MM.1S (cell line): ENCODE measurements around the gene PRG2.

Experiments used
- DNase-seq: peaks from one replicate; pipeline ENCODE4 v3.0.0-alpha.2; 2015
- H2AFZ ChIP-seq: fragments of 300-600 bp; sonication (generic); 2 replicates; pipeline ENCODE4 v1.6.0; 2016; ENCODE audit warnings: antibody characterized with exemption, low read length
- H3F3A ChIP-seq: fragments of 300-600 bp; sonication (generic); 2 replicates; pipeline ENCODE4 v1.6.1; 2016; ENCODE audit warnings: mild to moderate bottlenecking, antibody characterized with exemption, low read length, moderate library complexity, mixed read lengths; ENCODE audit not compliant: insufficient read depth
- H3K27ac ChIP-seq: fragments of 300-600 bp; sonication (generic); 2 replicates; pipeline ENCODE4 v1.5.1; 2016; ENCODE audit warnings: mild to moderate bottlenecking, low read length
- H3K27me3 ChIP-seq: fragments of 300-600 bp; sonication (generic); replicated peaks from 2 replicates; pipeline ENCODE4 v1.6.0; 2016; ENCODE audit warnings: low read length; ENCODE audit not compliant: insufficient read depth
- H3K36me3 ChIP-seq: fragments of 300-600 bp; sonication (generic); replicated peaks from 2 replicates; pipeline ENCODE4 v1.6.1; 2016; ENCODE audit warnings: mild to moderate bottlenecking, low read length, mixed read lengths; ENCODE audit not compliant: insufficient read depth
- H3K4me1 ChIP-seq: fragments of 300-600 bp; sonication (generic); 2 replicates; pipeline ENCODE4 v1.6.1; 2016; ENCODE audit warnings: low read length, mixed read lengths
- H3K4me2 ChIP-seq: fragments of 300-600 bp; sonication (generic); 2 replicates; pipeline ENCODE4 v1.6.0; 2016; ENCODE audit warnings: low read depth, low read length
- H3K4me3 ChIP-seq: fragments of 300-600 bp; sonication (generic); 2 replicates; pipeline ENCODE4 v1.5.1; 2016; ENCODE audit warnings: low read length, mixed read lengths
- H3K79me2 ChIP-seq: fragments of 300-600 bp; sonication (generic); 2 replicates; pipeline ENCODE4 v1.6.1; 2016; ENCODE audit warnings: mixed run types, low read length, mixed read lengths
- H3K9ac ChIP-seq: fragments of 300-600 bp; sonication (generic); 2 replicates; pipeline ENCODE4 v1.6.1; 2016; ENCODE audit warnings: low read length, mixed read lengths
- H3K9me2 ChIP-seq: fragments of 300-600 bp; sonication (generic); replicated peaks from 2 replicates; pipeline ENCODE4 v1.6.1; 2016; ENCODE audit warnings: mild to moderate bottlenecking, low read length, mixed read lengths; ENCODE audit not compliant: insufficient read depth
- H3K9me3 ChIP-seq: fragments of 300-600 bp; sonication (generic); replicated peaks from 2 replicates; pipeline ENCODE4 v1.6.1; 2016; ENCODE audit warnings: mild to moderate bottlenecking, low read length, mixed read lengths; ENCODE audit not compliant: insufficient read depth
- H4K20me1 ChIP-seq: fragments of 300-600 bp; sonication (generic); 2 replicates; pipeline ENCODE4 v1.6.1; 2016; ENCODE audit warnings: mild to moderate bottlenecking, low read length, moderate library complexity, mixed read lengths; ENCODE audit not compliant: insufficient read depth
- CTCF ChIP-seq: fragments of 300-600 bp; sonication (generic); IDR thresholded peaks from 2 replicates; pipeline ENCODE4 v1.5.1; 2016; ENCODE audit warnings: antibody characterized with exemption, low read length, mixed read lengths
- EZH2 ChIP-seq: fragments of 300-600 bp; sonication (generic); optimal IDR thresholded peaks from 2 replicates; pipeline ENCODE3; 2017; ENCODE audit warnings: low read depth, mild to moderate bottlenecking, antibody characterized with exemption, low read length, mixed read lengths
- EZH2phosphoT487 ChIP-seq: fragments of 300-600 bp; sonication (generic); IDR thresholded peaks from 2 replicates; pipeline ENCODE4 v1.6.1; 2018; ENCODE audit warnings: antibody characterized with exemption, low read length

The PRG2 gene

GRCh38 chr11:57373146-57373545 lies 17.3 kb downstream of the PRG2 start:
- H2AFZ ChIP-seq, result no peak overlapping the region
- no peaks in the 10 kb centered on the region for H3K9me2 ChIP-seq
- H3K9me3 ChIP-seq, result no peaks in the 10 kb centered on the region
- no peaks in the 10 kb centered on the region for H3K36me3 ChIP-seq
- H3K4me1 ChIP-seq, result no peaks in the 10 kb centered on the region
- no peak for DNase-seq
- H4K20me1 ChIP-seq, result no peaks in the 10 kb centered on the region
- TF ChIP-seq EZH2 (no peak), CTCF (no peak), EZH2phosphoT487 (no peak)
- H3K27ac ChIP-seq, result no peak overlapping the region
- H3K27me3 ChIP-seq, result 0 out of 2 replicates have a peak, but pooled peaks cover 4% of the 10 kb centered on the region
- no peak overlapping the region for H3K4me3 ChIP-seq
- H3K4me2 ChIP-seq, result no peak overlapping the region
- no peaks in the 10 kb centered on the region for H3F3A ChIP-seq
- no peaks in the 10 kb centered on the region for H3K79me2 ChIP-seq
- no peak overlapping the region for H3K9ac ChIP-seq

GRCh38 chr11:57370941-57371340 lies 19.5 kb downstream of the PRG2 start:
- Histone ChIP-seq H3K9ac (no peak overlapping the region), H3K36me3 (no peaks in the 10 kb centered on the region), H3K79me2 (no peaks in the 10 kb centered on the region), H2AFZ (no peak overlapping the region), H4K20me1 (no peaks in the 10 kb centered on the region), H3K4me1 (no peaks in the 10 kb centered on the region), H3K27ac (no peak overlapping the region), H3K9me2 (no peaks in the 10 kb centered on the region), H3F3A (no peaks in the 10 kb centered on the region), H3K9me3 (no peaks in the 10 kb centered on the region), H3K4me2 (no peak overlapping the region), H3K27me3 (no peaks in the 10 kb centered on the region), H3K4me3 (no peak overlapping the region)
- DNase-seq, result no peak
- TF ChIP-seq EZH2phosphoT487 (no peak), CTCF (no peak), EZH2 (no peak)

- Histone ChIP-seq H3K9me2 (no peaks in the 10 kb centered on the region), H2AFZ (no peak overlapping the region), H3K4me1 (no peaks in the 10 kb centered on the region), H3K4me3 (no peak overlapping the region), H3K27ac (no peak overlapping the region), H3K27me3 (no peaks in the 10 kb centered on the region), H3K4me2 (no peak overlapping the region), H3F3A (no peaks in the 10 kb centered on the region), H3K9ac (no peak overlapping the region), H3K36me3 (no peaks in the 10 kb centered on the region), H3K9me3 (no peaks in the 10 kb centered on the region), H4K20me1 (no peaks in the 10 kb centered on the region), H3K79me2 (no peaks in the 10 kb centered on the region)
- no peak for DNase-seq
- TF ChIP-seq CTCF (no peak), EZH2 (no peak), EZH2phosphoT487 (no peak)
These were observed 20.2 kb downstream of the PRG2 start for GRCh38 chr11:57370251-57370650.

- Histone ChIP-seq H3F3A (no peaks in the 10 kb centered on the region), H3K36me3 (no peaks in the 10 kb centered on the region), H3K79me2 (no peaks in the 10 kb centered on the region), H3K9me2 (no peaks in the 10 kb centered on the region), H3K27me3 (no peaks in the 10 kb centered on the region), H4K20me1 (no peaks in the 10 kb centered on the region), H3K27ac (no peak overlapping the region), H3K9ac (no peak overlapping the region), H3K9me3 (no peaks in the 10 kb centered on the region), H2AFZ (no peak overlapping the region), H3K4me2 (no peak overlapping the region), H3K4me1 (no peaks in the 10 kb centered on the region), H3K4me3 (no peak overlapping the region)
- no peak for TF ChIP-seq EZH2phosphoT487
- no peak for TF ChIP-seq CTCF
- TF ChIP-seq EZH2, result no peak
- no peak for DNase-seq
These were observed 21.6 kb downstream of the PRG2 start for GRCh38 chr11:57368845-57369232.
